NT2/D1 (cell line): Measurements from ENCODE around the gene ZNF644.

Experiments
- DNase-seq: peaks from one replicate; pipeline ENCODE4 v3.0.0-alpha.2; 2011; ENCODE audit warnings: low read depth, low spot score
- H3K27me3 ChIP-seq: 2 replicates; pipeline ENCODE4 v1.6.0; 2011; ENCODE audit warnings: mild to moderate bottlenecking; ENCODE audit not compliant: insufficient read length, insufficient read depth
- H3K36me3 ChIP-seq: 2 replicates; pipeline ENCODE4 v1.6.1; 2011; ENCODE audit warnings: mild to moderate bottlenecking, low read length, mixed read lengths; ENCODE audit not compliant: insufficient read depth, insufficient read length
- H3K4me1 ChIP-seq: 2 replicates; pipeline ENCODE4 v1.5.1; 2011; ENCODE audit not compliant: insufficient read depth, insufficient read length
- H3K4me3 ChIP-seq: 2 replicates; pipeline ENCODE4 v1.5.1; 2011; ENCODE audit warnings: low read depth; ENCODE audit not compliant: insufficient read length
- H3K9ac ChIP-seq: 2 replicates; pipeline ENCODE4 v1.6.0; 2011; ENCODE audit warnings: low read depth; ENCODE audit not compliant: insufficient read length
- H3K9me3 ChIP-seq: 2 replicates; pipeline ENCODE4 v1.5.1; 2011; ENCODE audit warnings: mild to moderate bottlenecking, low read length; ENCODE audit not compliant: insufficient read depth
- SUZ12 ChIP-seq: IDR thresholded peaks from 2 replicates; pipeline ENCODE4 v1.6.1; 2011; ENCODE audit not compliant: insufficient read length, insufficient read depth; ENCODE audit errors: extremely low read depth
- YY1 ChIP-seq: IDR thresholded peaks from 2 replicates; pipeline ENCODE4 v1.6.1; 2011; ENCODE audit not compliant: insufficient read length, insufficient read depth
- ZNF274 ChIP-seq: IDR thresholded peaks from 2 replicates; pipeline ENCODE4 v1.6.1; 2011; ENCODE audit warnings: mild to moderate bottlenecking, low read depth, low read length

ZNF644 gene

GRCh38 chr1:91011726-91012125 is 10.1 kb downstream of the ZNF644 start:
- Histone ChIP-seq H3K9me3 (no peaks in the 10 kb centered on the region), H3K9ac (no peak overlapping the region), H3K36me3 (peaks cover 25% of the 10 kb centered on the region), H3K4me1 (no peaks in the 10 kb centered on the region), H3K27me3 (no peaks in the 10 kb centered on the region), H3K4me3 (no peak overlapping the region)
- TF ChIP-seq ZNF274, result no peak
- no peak for DNase-seq

GRCh38 chr1:91007827-91008226 is 14.0 kb downstream of the ZNF644 start:
- Histone ChIP-seq H3K4me3 (no peak overlapping the region), H3K4me1 (no peaks in the 10 kb centered on the region), H3K9me3 (peaks cover 20% of the 10 kb centered on the region), H3K9ac (no peak overlapping the region), H3K27me3 (no peaks in the 10 kb centered on the region), H3K36me3 (peaks cover 9% of the 10 kb centered on the region)
- DNase-seq, result no peak
- TF ChIP-seq YY1 (no peak), ZNF274 (no peak), SUZ12 (no peak)

- DNase-seq, result no peak
- Histone ChIP-seq H3K9ac (no peak overlapping the region), H3K27me3 (no peaks in the 10 kb centered on the region), H3K4me3 (no peak overlapping the region), H3K9me3 (peaks cover 20% of the 10 kb centered on the region), H3K36me3 (peaks cover 7% of the 10 kb centered on the region), H3K4me1 (no peaks in the 10 kb centered on the region)
- TF ChIP-seq ZNF274, result no peak
- no peak for TF ChIP-seq YY1
- no peak for TF ChIP-seq SUZ12
Measured at GRCh38 chr1:91007092-91007491, 14.7 kb downstream of the ZNF644 start.

DNA sequence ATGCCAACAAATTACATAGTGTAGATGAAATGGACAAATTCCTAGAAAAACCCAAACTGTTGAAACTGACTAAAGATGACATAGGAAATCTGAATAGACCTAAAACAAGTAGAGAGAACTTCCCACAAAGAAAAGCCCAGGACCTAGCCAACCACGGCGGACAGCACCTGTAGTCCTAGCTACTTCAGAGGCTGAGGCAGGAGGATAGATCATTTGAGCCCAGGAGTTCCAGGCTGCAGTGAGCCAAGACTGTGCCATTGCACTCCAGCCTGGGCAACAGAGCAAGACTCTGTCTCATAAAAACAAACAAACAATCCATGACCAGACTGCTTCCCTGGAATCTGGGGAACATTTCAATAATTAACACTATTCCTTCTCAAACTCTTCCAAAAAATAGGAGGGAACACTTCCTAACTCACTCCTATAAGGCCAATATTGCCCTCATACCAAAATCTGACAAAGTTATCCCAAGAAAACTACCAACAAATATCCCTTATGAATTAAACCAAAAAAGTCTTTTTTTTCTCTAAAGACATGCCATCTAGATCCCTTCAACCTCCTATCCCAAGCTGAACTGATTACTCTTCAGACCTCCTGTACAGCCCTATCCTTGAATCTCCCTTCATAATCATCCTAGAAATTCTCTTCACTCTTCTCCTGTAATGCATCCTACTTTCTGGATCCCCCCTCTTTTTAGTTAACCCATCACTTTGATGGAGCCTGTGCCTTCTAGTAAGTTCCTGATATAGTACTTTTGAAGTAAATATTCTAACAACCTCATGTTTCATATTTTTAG is 15.5 kb downstream of the ZNF644 start:
- H3K4me3 ChIP-seq, result no peak overlapping the region
- no peaks in the 10 kb centered on the region for H3K4me1 ChIP-seq
- TF ChIP-seq YY1 (no peak), ZNF274 (no peak), SUZ12 (no peak)
- peaks cover 3% of the 10 kb centered on the region for H3K36me3 ChIP-seq
- H3K9me3 ChIP-seq, result peaks cover 20% of the 10 kb centered on the region
- DNase-seq, result no peak
- H3K9ac ChIP-seq, result no peak overlapping the region
- no peaks in the 10 kb centered on the region for H3K27me3 ChIP-seq

- Histone ChIP-seq H3K27me3 (no peaks in the 10 kb centered on the region), H3K9me3 (peaks cover 20% of the 10 kb centered on the region), H3K36me3 (peaks cover 3% of the 10 kb centered on the region), H3K4me3 (no peak overlapping the region), H3K9ac (no peak overlapping the region), H3K4me1 (no peaks in the 10 kb centered on the region)
- TF ChIP-seq YY1 (no peak), ZNF274 (no peak), SUZ12 (no peak)
- DNase-seq, result no peak
Measured at GRCh38 chr1:91005285-91005684, 16.6 kb downstream of the ZNF644 start.

GRCh38 chr1:91004145-91004544 is 17.7 kb downstream of the ZNF644 start:
- H3K4me1 ChIP-seq, result no peaks in the 10 kb centered on the region
- no peak for DNase-seq
- H3K4me3 ChIP-seq, result no peak overlapping the region
- peaks cover 20% of the 10 kb centered on the region for H3K9me3 ChIP-seq
- no peak overlapping the region for H3K9ac ChIP-seq
- TF ChIP-seq YY1, result no peak
- no peak for TF ChIP-seq ZNF274
- no peaks in the 10 kb centered on the region for H3K36me3 ChIP-seq
- no peaks in the 10 kb centered on the region for H3K27me3 ChIP-seq

DNA sequence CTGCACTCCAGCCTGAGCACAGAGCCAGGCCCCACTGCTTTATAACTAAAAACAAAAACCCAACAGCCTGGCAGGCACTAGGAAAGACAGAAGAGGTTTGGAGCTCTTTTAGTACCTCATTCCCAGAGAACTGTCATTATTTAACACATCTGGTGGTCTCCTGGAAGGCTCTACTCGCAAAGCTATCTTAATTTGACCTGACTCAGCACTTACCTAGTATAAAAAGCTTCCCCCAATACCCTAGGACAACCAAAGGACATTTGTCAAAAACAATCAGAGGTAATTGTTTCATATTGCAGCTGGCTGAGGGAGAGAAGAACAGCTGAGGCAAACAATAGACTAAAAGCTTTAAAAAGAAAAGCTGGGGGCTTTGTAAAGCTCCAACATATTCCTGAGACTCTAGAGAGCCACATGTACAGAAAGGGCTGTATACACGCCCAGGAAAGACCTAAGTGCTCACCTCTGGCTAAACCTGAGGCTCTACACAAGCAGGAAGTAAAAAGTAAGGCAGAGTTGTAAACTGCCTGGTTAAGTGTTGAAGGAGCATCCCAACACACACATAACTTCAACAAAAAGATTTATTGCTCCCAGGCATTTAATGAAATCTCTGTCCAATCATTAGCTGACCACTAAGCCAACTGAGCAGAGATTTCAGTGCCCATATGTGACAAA is 25.0 kb downstream of the ZNF644 start:
- TF ChIP-seq SUZ12 (no peak), YY1 (no peak), ZNF274 (no peak)
- peaks cover 7% of the 10 kb centered on the region for H3K36me3 ChIP-seq

More for the DNA sequence above, 25.0 kb downstream of the ZNF644 start:
- H3K4me1 ChIP-seq, result no peaks in the 10 kb centered on the region
- H3K9ac ChIP-seq, result no peak overlapping the region
- H3K9me3 ChIP-seq, result peaks cover 23% of the 10 kb centered on the region
- H3K4me3 ChIP-seq, result no peak overlapping the region
- DNase-seq, result no peak
- H3K27me3 ChIP-seq, result no peaks in the 10 kb centered on the region
